ENCODE results near the gene TP53TG5.
A peak's percentile ranks its signal among the peaks of the same experiment; 100 is the strongest.

The TP53TG5 gene

GRCh38 chr20:45344168-45344860 is 33.8 kb downstream of the TP53TG5 start:
- DNase-seq = no peak

GRCh38 chr20:45343532-45344167 is 34.5 kb downstream of the TP53TG5 start:
- peak; percentile 71 for DNase-seq

- no peak for DNase-seq
These were observed 35.1 kb downstream of the TP53TG5 start for GRCh38 chr20:45342855-45343531.

- DNase-seq = peak; percentile 43
These were observed 35.9 kb downstream of the TP53TG5 start for GRCh38 chr20:45341939-45342854.

- DNase-seq = no peak
These were observed 36.6 kb downstream of the TP53TG5 start for GRCh38 chr20:45341579-45341938.

GRCh38 chr20:45340951-45341350 is 37.2 kb downstream of the TP53TG5 start:
- DNase-seq = no peak

GRCh38 chr20:45340236-45340847 is 37.8 kb downstream of the TP53TG5 start:
- no peak for DNase-seq

GRCh38 chr20:45339799-45340198 is 38.3 kb downstream of the TP53TG5 start:
- no peak for DNase-seq

- DNase-seq = no peak
These were observed 39.0 kb downstream of the TP53TG5 start for GRCh38 chr20:45339084-45339483.

- DNase-seq = no peak
These were observed 39.7 kb downstream of the TP53TG5 start for GRCh38 chr20:45338121-45339030.

GRCh38 chr20:45337367-45338120 is 40.6 kb downstream of the TP53TG5 start:
- DNase-seq = no peak

- no peak for DNase-seq
These were observed 41.4 kb downstream of the TP53TG5 start for GRCh38 chr20:45336530-45337366.

- no peak for DNase-seq
These were observed 47.6 kb downstream of the TP53TG5 start for GRCh38 chr20:45330476-45330875.

GRCh38 chr20:45329497-45330319 is 48.4 kb downstream of the TP53TG5 start:
- no peak for DNase-seq

GRCh38 chr20:45328451-45328850 is 49.7 kb downstream of the TP53TG5 start:
- DNase-seq = no peak

GRCh38 chr20:45325371-45325770 is 52.8 kb downstream of the TP53TG5 start:
- no peak for DNase-seq

GRCh38 chr20:45323731-45324130 is 54.4 kb downstream of the TP53TG5 start:
- no peak for DNase-seq

GRCh38 chr20:45322952-45323383 is 55.2 kb downstream of the TP53TG5 start:
- DNase-seq = no peak

Data from NCI-H526 treated with DMSO at 0.1 percent for 48 hours (cell line).